NT2/D1 (cell line): Measurements from ENCODE around the gene QSER1.
"Not testable (repeated sequence)": the region's sequence is repeated elsewhere in the genome, so short reads cannot be mapped to it uniquely, and the experiment has no call there.

Experiments used
- DNase-seq: peaks from one replicate; pipeline ENCODE4 v3.0.0-alpha.2; 2011; ENCODE audit warnings: low read depth, low spot score
- H3K27me3 ChIP-seq: 2 replicates; pipeline ENCODE4 v1.6.0; 2011; ENCODE audit warnings: mild to moderate bottlenecking; ENCODE audit not compliant: insufficient read length, insufficient read depth
- H3K36me3 ChIP-seq: 2 replicates; pipeline ENCODE4 v1.6.1; 2011; ENCODE audit warnings: mild to moderate bottlenecking, low read length, mixed read lengths; ENCODE audit not compliant: insufficient read depth, insufficient read length
- H3K4me1 ChIP-seq: 2 replicates; pipeline ENCODE4 v1.5.1; 2011; ENCODE audit not compliant: insufficient read depth, insufficient read length
- H3K4me3 ChIP-seq: 2 replicates; pipeline ENCODE4 v1.5.1; 2011; ENCODE audit warnings: low read depth; ENCODE audit not compliant: insufficient read length
- H3K9ac ChIP-seq: 2 replicates; pipeline ENCODE4 v1.6.0; 2011; ENCODE audit warnings: low read depth; ENCODE audit not compliant: insufficient read length
- H3K9me3 ChIP-seq: 2 replicates; pipeline ENCODE4 v1.5.1; 2011; ENCODE audit warnings: mild to moderate bottlenecking, low read length; ENCODE audit not compliant: insufficient read depth
- SUZ12 ChIP-seq: IDR thresholded peaks from 2 replicates; pipeline ENCODE4 v1.6.1; 2011; ENCODE audit not compliant: insufficient read length, insufficient read depth; ENCODE audit errors: extremely low read depth
- YY1 ChIP-seq: IDR thresholded peaks from 2 replicates; pipeline ENCODE4 v1.6.1; 2011; ENCODE audit not compliant: insufficient read length, insufficient read depth
- ZNF274 ChIP-seq: IDR thresholded peaks from 2 replicates; pipeline ENCODE4 v1.6.1; 2011; ENCODE audit warnings: mild to moderate bottlenecking, low read depth, low read length

QSER1 gene

DNA sequence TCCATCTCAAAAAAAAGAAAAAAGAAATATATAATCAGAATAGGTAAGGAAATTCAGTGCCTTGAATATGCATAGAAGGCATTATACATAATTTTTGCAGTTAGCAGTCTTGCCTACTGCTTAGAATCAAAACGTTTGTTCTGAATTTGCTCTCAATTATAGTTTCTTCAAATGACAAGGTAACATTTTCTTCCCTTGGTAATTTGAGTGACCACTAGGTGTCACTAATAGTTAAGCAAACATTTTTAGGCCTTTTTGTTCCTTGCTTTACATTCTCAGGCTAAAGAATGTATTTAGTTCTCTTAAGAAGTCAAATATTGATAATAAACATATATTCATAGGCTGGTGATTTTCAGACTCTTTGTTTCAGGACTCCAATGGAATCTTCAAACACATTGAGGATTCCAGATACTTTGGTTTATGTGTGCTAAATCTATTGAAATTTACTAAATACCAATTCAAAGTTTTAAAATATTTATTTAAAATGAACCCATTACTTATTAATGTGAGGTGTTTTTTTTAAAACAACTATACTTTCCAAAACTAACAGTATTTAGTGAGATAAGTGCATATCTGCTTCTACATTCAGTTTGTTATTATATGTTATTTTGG is 68.0 kb downstream of the QSER1 start:
- H3K36me3 ChIP-seq, result peaks cover 58% of the 10 kb centered on the region
- TF ChIP-seq YY1 (no peak), SUZ12 (no peak), ZNF274 (no peak)
- no peak for DNase-seq

DNA sequence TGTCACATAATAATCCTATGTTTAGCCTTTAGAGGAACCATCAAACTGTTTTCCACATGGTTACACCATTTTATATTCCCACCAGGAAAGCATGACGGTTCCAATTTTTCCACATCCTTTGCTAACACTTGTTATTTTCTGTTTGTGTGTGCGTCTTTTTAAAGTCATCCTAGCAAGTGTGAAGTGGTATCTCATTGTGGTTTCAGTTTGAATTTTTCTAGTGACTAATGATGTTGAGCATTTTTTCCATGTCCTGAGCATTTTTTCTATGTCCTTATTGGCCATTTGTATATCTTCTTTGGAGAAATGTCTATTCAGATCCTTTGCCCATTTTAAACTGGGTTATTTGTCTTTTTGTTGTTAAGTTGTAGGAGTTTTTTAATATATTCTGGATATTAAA is 69.4 kb downstream of the QSER1 start:
- no peak for DNase-seq
- peaks cover 50% of the 10 kb centered on the region for H3K36me3 ChIP-seq

More for the DNA sequence above, 68.0 kb downstream of the QSER1 start:
- H3K4me1 ChIP-seq, result no peaks in the 10 kb centered on the region
- no peaks in the 10 kb centered on the region for H3K9me3 ChIP-seq
- no peak overlapping the region for H3K4me3 ChIP-seq
- no peak overlapping the region for H3K9ac ChIP-seq
- H3K27me3 ChIP-seq, result no peaks in the 10 kb centered on the region

DNA sequence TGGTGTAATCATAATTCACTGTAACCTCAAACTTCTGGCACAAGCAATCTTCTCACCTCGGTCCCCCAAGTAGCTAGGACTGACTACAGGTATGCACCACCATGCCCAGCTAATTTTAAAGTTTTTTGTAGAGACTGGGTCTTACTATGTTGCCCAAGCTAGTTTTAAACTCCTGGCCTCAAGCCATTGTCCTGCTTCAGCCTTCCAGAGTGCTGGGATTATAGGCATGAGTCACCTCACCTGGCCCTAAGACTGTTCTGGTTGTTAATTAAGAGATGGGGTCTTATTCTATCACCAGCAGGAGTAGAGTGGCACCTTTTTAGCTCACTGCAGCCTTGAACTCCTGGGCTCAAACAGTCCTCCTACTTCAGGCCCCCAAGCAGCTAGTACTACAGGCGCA is 71.1 kb downstream of the QSER1 start:
- H3K9me3 ChIP-seq, result no peaks in the 10 kb centered on the region
- no peak overlapping the region for H3K4me3 ChIP-seq
- no peaks in the 10 kb centered on the region for H3K27me3 ChIP-seq
- peaks cover 42% of the 10 kb centered on the region for H3K36me3 ChIP-seq
- no peak for DNase-seq
- no peaks in the 10 kb centered on the region for H3K4me1 ChIP-seq
- TF ChIP-seq YY1, result no peak
- no peak for TF ChIP-seq ZNF274
- TF ChIP-seq SUZ12, result no peak
- H3K9ac ChIP-seq, result no peak overlapping the region

More for the DNA sequence above, 69.4 kb downstream of the QSER1 start:
- TF ChIP-seq YY1 (no peak), SUZ12 (no peak), ZNF274 (no peak)
- Histone ChIP-seq H3K9me3 (no peaks in the 10 kb centered on the region), H3K4me3 (no peak overlapping the region), H3K4me1 (no peaks in the 10 kb centered on the region), H3K27me3 (no peaks in the 10 kb centered on the region), H3K9ac (no peak overlapping the region)

DNA sequence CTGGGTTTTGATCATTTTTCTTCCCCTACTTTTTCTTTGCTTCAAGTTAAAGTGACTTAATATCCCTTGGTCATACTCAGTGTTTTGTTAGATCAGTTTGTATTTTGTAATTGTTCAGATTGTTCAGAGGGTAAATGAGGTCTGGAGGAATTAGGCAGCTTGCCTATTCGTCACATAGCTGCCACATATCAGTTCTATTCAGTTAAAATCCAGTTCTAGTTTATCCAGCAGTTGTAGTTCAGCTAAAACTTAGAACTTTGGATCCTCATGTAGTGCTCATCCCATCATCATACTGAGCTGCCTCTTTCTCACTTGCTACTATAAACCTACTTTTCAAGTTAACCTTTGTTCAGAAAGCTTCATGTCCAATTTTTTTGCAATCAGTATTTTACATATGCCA is 75.9 kb downstream of the QSER1 start:
- H3K27me3 ChIP-seq, result no peaks in the 10 kb centered on the region
- H3K9ac ChIP-seq, result no peak overlapping the region
- peaks cover 47% of the 10 kb centered on the region for H3K36me3 ChIP-seq
- no peak overlapping the region for H3K4me3 ChIP-seq
- DNase-seq, result no peak
- no peaks in the 10 kb centered on the region for H3K9me3 ChIP-seq
- TF ChIP-seq ZNF274 (no peak), YY1 (no peak), SUZ12 (no peak)
- H3K4me1 ChIP-seq, result no peaks in the 10 kb centered on the region

DNA sequence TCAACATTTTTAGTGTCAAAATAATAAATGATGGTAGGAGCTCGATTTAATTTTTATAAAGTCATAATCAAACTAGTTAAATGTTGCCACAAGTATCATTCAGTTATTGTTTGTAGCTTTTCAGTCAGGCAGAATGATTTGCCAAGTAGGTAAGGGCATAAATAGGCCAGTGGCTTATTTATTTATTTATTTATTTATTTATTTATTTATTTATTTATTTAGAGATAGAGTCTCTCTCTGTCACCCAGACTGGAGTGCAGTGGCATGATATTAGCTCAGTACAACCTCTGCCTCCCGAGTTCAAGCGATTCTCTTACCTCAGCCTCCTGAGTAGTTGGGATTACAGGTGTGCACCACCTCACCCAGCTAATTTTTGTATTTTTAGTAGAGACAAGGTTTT is 79.6 kb downstream of the QSER1 start:
- not testable (repeated sequence) for H3K4me1 ChIP-seq, H3K27me3 ChIP-seq, H3K9me3 ChIP-seq, DNase-seq, H3K9ac ChIP-seq, H3K4me3 ChIP-seq
- H3K36me3 ChIP-seq, result peaks cover 62% of the 10 kb centered on the region

DNA sequence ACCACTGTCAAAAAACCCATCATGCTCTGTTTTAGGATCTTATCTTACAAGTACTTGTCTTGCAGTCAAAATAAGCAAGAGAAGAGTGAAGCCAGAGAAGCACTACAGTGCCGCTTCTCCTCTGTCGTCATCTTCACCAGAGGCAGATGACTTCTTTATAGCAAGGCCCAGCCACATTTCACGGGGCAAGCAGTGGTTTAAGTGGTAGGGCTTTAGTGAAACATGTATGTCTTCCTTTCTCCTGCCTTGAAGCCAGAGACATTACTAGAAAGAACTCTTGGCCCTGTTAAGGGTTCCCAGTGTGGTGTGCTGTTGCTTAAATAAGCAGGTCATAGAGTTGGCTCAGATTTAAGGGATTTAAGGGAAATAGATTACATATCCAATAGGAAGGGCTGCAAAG is 80.2 kb downstream of the QSER1 start:
- TF ChIP-seq YY1 (no peak), SUZ12 (no peak), ZNF274 (no peak)
- peaks cover 62% of the 10 kb centered on the region for H3K36me3 ChIP-seq
- no peaks in the 10 kb centered on the region for H3K9me3 ChIP-seq
- no peak overlapping the region for H3K9ac ChIP-seq
- no peaks in the 10 kb centered on the region for H3K27me3 ChIP-seq
- no peaks in the 10 kb centered on the region for H3K4me1 ChIP-seq
- no peak overlapping the region for H3K4me3 ChIP-seq
- no peak for DNase-seq

DNA sequence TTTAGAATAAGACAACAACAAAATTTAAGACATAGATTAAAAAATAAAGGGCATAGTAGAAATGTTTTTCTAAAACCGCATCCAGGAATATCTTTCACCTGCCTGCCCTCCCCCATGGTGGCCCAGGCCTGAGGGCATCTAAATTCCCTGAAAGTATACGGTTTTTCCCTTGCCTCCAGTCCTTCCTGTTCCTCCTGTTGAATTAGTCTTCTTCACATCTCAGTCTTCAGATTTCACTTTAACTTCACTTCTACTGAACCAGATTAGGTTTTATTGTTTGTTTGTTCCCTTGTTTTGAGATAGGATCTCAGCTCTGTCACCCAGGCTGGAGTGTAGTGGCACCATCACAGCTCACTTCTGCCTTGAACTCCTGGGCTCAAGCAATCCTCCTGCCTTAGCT is 90.0 kb downstream of the QSER1 start:
- Histone ChIP-seq H3K27me3 (no peaks in the 10 kb centered on the region), H3K4me3 (no peak overlapping the region), H3K9ac (no peak overlapping the region), H3K4me1 (no peaks in the 10 kb centered on the region), H3K9me3 (no peaks in the 10 kb centered on the region), H3K36me3 (peaks cover 9% of the 10 kb centered on the region)
- TF ChIP-seq SUZ12, result no peak
- TF ChIP-seq YY1, result no peak
- no peak for TF ChIP-seq ZNF274
- no peak for DNase-seq

DNA sequence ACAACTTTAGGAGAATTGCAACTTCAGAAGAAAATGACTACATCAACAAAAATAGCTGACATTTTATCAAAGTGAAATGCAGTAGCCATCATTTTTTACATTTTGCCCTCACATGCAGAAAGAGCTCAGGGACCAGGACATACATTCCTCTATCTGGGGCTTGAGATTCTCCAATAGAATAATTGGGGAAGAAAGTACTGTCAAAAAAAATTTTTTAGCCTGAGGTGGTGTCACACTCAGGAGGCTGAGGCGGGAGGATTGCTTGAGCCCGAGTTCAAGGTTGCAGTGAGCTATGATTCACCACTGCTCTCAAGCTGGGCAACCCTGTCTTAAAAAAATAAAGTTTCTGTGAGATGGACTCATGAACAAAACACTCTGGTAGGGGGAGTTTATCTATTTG is 90.9 kb downstream of the QSER1 start:
- Histone ChIP-seq H3K36me3 (peaks cover 4% of the 10 kb centered on the region), H3K9ac (no peak overlapping the region), H3K9me3 (no peaks in the 10 kb centered on the region)

More for the DNA sequence above, 90.9 kb downstream of the QSER1 start:
- Histone ChIP-seq H3K27me3 (no peaks in the 10 kb centered on the region), H3K4me3 (no peak overlapping the region), H3K4me1 (no peaks in the 10 kb centered on the region)
- no peak for DNase-seq
- TF ChIP-seq ZNF274 (no peak), YY1 (no peak), SUZ12 (no peak)
